ENCODE results near the gene C19orf12. TPM values are rescaled to one million over a fixed set of nuclear protein-coding genes. Genes with fewer than 3 reads are reported as not detected.

C19orf12 gene
- total RNA-seq, 1 experiment from 2014 or later, result 17.5 TPM

DNA sequence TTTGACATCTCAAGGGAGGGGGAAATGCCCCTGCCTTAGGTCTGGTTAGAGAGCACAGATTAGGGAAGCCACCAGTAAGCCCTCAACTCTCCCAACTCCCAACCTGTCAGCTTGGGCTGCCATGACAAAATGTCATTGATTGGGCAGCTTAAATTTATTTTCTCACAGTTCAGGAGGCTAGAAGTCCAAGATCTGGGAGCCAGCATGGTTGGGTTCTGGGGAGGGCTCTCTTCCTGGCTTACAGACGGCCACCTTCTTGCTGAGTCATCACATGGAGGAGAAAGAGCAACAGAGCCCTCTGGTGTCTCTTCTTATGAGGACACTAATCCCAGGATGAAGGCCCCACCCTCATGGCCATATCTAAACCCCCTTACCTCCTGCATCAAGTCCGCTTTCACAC is 24.2 kb downstream of the C19orf12 start:
- Histone ChIP-seq H3K27me3 (ENCODE audit: insufficient read depth, low read length) (no peaks in the 10 kb centered on the region), H4K91ac (ENCODE audit: insufficient read length, low read depth, low read length) (no peak overlapping the region), H2BK12ac (ENCODE audit: insufficient read length, low read depth, low read length) (no peak overlapping the region), H3K9ac (ENCODE audit: extremely low read depth, insufficient read length, low read length) (no peak overlapping the region), H2BK5ac (ENCODE audit: insufficient read length, low read length) (no peak overlapping the region), H3K4ac (ENCODE audit: low read depth, low read length) (no peak overlapping the region), H3K9me3 (ENCODE audit: control insufficient read depth, low read depth, low read length) (no peaks in the 10 kb centered on the region), H3K23ac (ENCODE audit: insufficient read length, low read depth, low read length) (no peak overlapping the region), H3K79me2 (ENCODE audit: insufficient read depth, low read length) (no peaks in the 10 kb centered on the region), H3K79me1 (ENCODE audit: insufficient read depth, low read depth, low read length, poor library complexity, severe bottlenecking) (no peaks in the 10 kb centered on the region), H3K18ac (ENCODE audit: insufficient read length, low read depth, low read length) (no peak overlapping the region), H3K23me2 (ENCODE audit: insufficient read length, low read depth, low read length, poor library complexity, severe bottlenecking) (no peaks in the 10 kb centered on the region), H2BK120ac (ENCODE audit: low read depth, low read length, poor library complexity, severe bottlenecking) (no peak overlapping the region), H3K14ac (ENCODE audit: insufficient read depth, low read length) (peak overlapping the region; percentile 37), H2AFZ (ENCODE audit: low read length) (no peak overlapping the region), H3K27ac (ENCODE audit: insufficient read length, low read depth, low read length) (no peak overlapping the region), H2AK5ac (ENCODE audit: insufficient read length, low read length) (no peak overlapping the region), H3K4me2 (ENCODE audit: insufficient read depth, insufficient read length, low read length) (no peak overlapping the region), H4K5ac (ENCODE audit: insufficient read length, low read depth, low read length) (no peak overlapping the region), H2BK20ac (ENCODE audit: low read depth, low read length, poor library complexity, severe bottlenecking) (no peak overlapping the region), H3K4me1 (ENCODE audit: insufficient read depth, low read length) (peaks cover 2% of the 10 kb centered on the region; the same call in 1 of the 2 replicates), H3K56ac (ENCODE audit: insufficient read length, low read depth, low read length) (no peak overlapping the region), H3T11ph (ENCODE audit: low read length) (no peak overlapping the region), H2BK15ac (ENCODE audit: low read depth, low read length) (no peak overlapping the region), H4K8ac (replicated peaks; ENCODE audit: insufficient read length, low read depth, low read length) (no peak overlapping the region), H4K20me1 (ENCODE audit: control insufficient read depth, insufficient read depth, insufficient read length) (no peaks in the 10 kb centered on the region)
- peaks cover 1% of the 10 kb centered on the region; the same call in 1 of the 2 replicates for H3K27me3 Mint-ChIP-seq (ENCODE audit: low read depth)
- H3K4me3 Mint-ChIP-seq, result no peak overlapping the region
- TF ChIP-seq, protein P1, sequence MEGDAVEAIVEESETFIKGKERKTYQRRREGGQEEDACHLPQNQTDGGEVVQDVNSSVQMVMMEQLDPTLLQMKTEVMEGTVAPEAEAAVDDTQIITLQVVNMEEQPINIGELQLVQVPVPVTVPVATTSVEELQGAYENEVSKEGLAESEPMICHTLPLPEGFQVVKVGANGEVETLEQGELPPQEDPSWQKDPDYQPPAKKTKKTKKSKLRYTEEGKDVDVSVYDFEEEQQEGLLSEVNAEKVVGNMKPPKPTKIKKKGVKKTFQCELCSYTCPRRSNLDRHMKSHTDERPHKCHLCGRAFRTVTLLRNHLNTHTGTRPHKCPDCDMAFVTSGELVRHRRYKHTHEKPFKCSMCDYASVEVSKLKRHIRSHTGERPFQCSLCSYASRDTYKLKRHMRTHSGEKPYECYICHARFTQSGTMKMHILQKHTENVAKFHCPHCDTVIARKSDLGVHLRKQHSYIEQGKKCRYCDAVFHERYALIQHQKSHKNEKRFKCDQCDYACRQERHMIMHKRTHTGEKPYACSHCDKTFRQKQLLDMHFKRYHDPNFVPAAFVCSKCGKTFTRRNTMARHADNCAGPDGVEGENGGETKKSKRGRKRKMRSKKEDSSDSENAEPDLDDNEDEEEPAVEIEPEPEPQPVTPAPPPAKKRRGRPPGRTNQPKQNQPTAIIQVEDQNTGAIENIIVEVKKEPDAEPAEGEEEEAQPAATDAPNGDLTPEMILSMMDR (conservative IDR thresholded peaks at IDR 0.05), result peak; percentile 74
- peaks cover 4 to 18% of the 10 kb centered on the region in 2 experiments; a peak in 4 of 5 replicates for H3K9me3 Mint-ChIP-seq
- peak overlapping the region in 2 of 3 experiments; percentile 35 to 56; a peak in 2 of 7 replicates for H3K27ac Mint-ChIP-seq
- peaks cover 8 to 12% of the 10 kb centered on the region in 2 experiments for H3K4me1 Mint-ChIP-seq
- H3K36me3 Mint-ChIP-seq (ENCODE audit: insufficient read depth in 1 of 3, low read depth in 3 of 3), result peaks cover 0 to 4% (median 4%) of the 10 kb centered on the region in 3 experiments; a peak in 3 of 7 replicates
- no CpG with 5 or more reads among the region's 2 CpGs for WGBS (ENCODE audit: extremely low coverage, insufficient read length, low lambda C conversion rate)
- peak; percentile 74 for DNase-seq
